ENCODE measurements around the gene UQCRC1.

GRCh38 chr3:48600711-48601621, 8.5 kb downstream of the UQCRC1 start:
- TF ChIP-seq CTCF (IDR thresholded peaks at IDR 0.05; ENCODE audit: insufficient read depth, low read length) (no peak), REST (IDR thresholded peaks at IDR 0.05; ENCODE audit: insufficient replicate concordance, low read depth) (no peak), POLR2AphosphoS5 (IDR thresholded peaks at IDR 0.05; ENCODE audit: low read depth) (no peak), SPI1 (IDR thresholded peaks at IDR 0.05; ENCODE audit: borderline replicate concordance, low read depth) (no peak)
